ENCODE data around the gene NUP42. TPM values are rescaled to one million over a fixed set of nuclear protein-coding genes. Genes with fewer than 3 reads are reported as not detected.
"Not testable (repeated sequence)": the region's sequence is repeated elsewhere in the genome, so short reads cannot be mapped to it uniquely, and the experiment has no call there.

NUP42 gene
- total RNA-seq, 1 experiment from 2014 or later = 41.3 TPM

GRCh38 chr7:23191022-23191421, 9.2 kb downstream of the NUP42 start:
- intact Hi-C loops (cut with micrococcal nuclease) = no loop called here
- DNase-seq (ENCODE audit: unreplicated experiment) = no peak
- Mint-ChIP-seq H3K27ac (ENCODE audit: low read depth, unreplicated experiment) (no peak overlapping the region), H3K27me3 (ENCODE audit: insufficient read depth, unreplicated experiment) (no peaks in the 10 kb centered on the region), H3K4me1 (ENCODE audit: insufficient read depth, unreplicated experiment) (no peaks in the 10 kb centered on the region), H3K36me3 (ENCODE audit: insufficient read depth, unreplicated experiment) (peaks cover 88% of the 10 kb centered on the region), H3K9me3 (ENCODE audit: unreplicated experiment) (no peaks in the 10 kb centered on the region), H3K4me3 (ENCODE audit: unreplicated experiment) (no peak overlapping the region)
- no peak for TF ChIP-seq CTCF (IDR thresholded peaks at IDR 0.05; ENCODE audit: unreplicated experiment)
- POLR2A ChIA-PET = interaction anchor here (1.2 kb wide), 1 partner anchor 54 kb away, joined by 5 read pairs; no protein-coding TSS in a partner anchor
- CTCF ChIA-PET = interaction anchor here (0.9 to 4.1 kb wide), 6 partner anchors 9 to 82 kb away, joined by 3 to 19 read pairs (median 4); no protein-coding TSS in a partner anchor
- no TSS peak for BruUV-seq (replicated peaks)

GRCh38 chr7:23193650-23194227, 11.9 kb downstream of the NUP42 start:
- CTCF ChIA-PET; H3K27ac Mint-ChIP-seq (ENCODE audit: low read depth, unreplicated experiment); BruUV-seq (replicated peaks); H3K27me3 Mint-ChIP-seq (ENCODE audit: insufficient read depth, unreplicated experiment); H3K4me1 Mint-ChIP-seq (ENCODE audit: insufficient read depth, unreplicated experiment); intact Hi-C loops (cut with micrococcal nuclease); DNase-seq (ENCODE audit: unreplicated experiment); H3K9me3 Mint-ChIP-seq (ENCODE audit: unreplicated experiment); H3K4me3 Mint-ChIP-seq (ENCODE audit: unreplicated experiment): not testable (repeated sequence)
- peaks cover 75% of the 10 kb centered on the region for H3K36me3 Mint-ChIP-seq (ENCODE audit: insufficient read depth, unreplicated experiment)
- POLR2A ChIA-PET = interaction anchor here (1.1 kb wide), 1 partner anchor 9 kb away, joined by 3 read pairs; no protein-coding TSS in a partner anchor

GRCh38 chr7:23196306-23196705, 14.5 kb downstream of the NUP42 start:
- Mint-ChIP-seq H3K4me1 (ENCODE audit: insufficient read depth, unreplicated experiment) (no peaks in the 10 kb centered on the region), H3K9me3 (ENCODE audit: unreplicated experiment) (no peaks in the 10 kb centered on the region), H3K27ac (ENCODE audit: low read depth, unreplicated experiment) (no peak overlapping the region), H3K27me3 (ENCODE audit: insufficient read depth, unreplicated experiment) (no peaks in the 10 kb centered on the region), H3K36me3 (ENCODE audit: insufficient read depth, unreplicated experiment) (peaks cover 80% of the 10 kb centered on the region), H3K4me3 (ENCODE audit: unreplicated experiment) (no peak overlapping the region)
- POLR2A ChIA-PET = interaction anchor here (1.7 kb wide), 1 partner anchor 11 kb away, joined by 4 read pairs; no protein-coding TSS in a partner anchor
- no TSS peak for BruUV-seq (replicated peaks)
- DNase-seq (ENCODE audit: unreplicated experiment) = no peak
- CTCF ChIA-PET = no interaction called here
- TF ChIP-seq CTCF (IDR thresholded peaks at IDR 0.05; ENCODE audit: unreplicated experiment) = no peak
- intact Hi-C loops (cut with micrococcal nuclease) = no loop called here

GRCh38 chr7:23197745-23198144, 15.9 kb downstream of the NUP42 start:
- H3K4me1 Mint-ChIP-seq (ENCODE audit: insufficient read depth, unreplicated experiment); BruUV-seq (replicated peaks); DNase-seq (ENCODE audit: unreplicated experiment); H3K4me3 Mint-ChIP-seq (ENCODE audit: unreplicated experiment); intact Hi-C loops (cut with micrococcal nuclease); H3K27me3 Mint-ChIP-seq (ENCODE audit: insufficient read depth, unreplicated experiment); H3K9me3 Mint-ChIP-seq (ENCODE audit: unreplicated experiment); POLR2A ChIA-PET; H3K27ac Mint-ChIP-seq (ENCODE audit: low read depth, unreplicated experiment): not testable (repeated sequence)
- CTCF ChIA-PET = interaction anchor here (1.1 kb wide), 1 partner anchor 265 kb away, joined by 3 read pairs; no protein-coding TSS in a partner anchor
- H3K36me3 Mint-ChIP-seq (ENCODE audit: insufficient read depth, unreplicated experiment) = peaks cover 78% of the 10 kb centered on the region

- intact Hi-C loops (cut with micrococcal nuclease) = no loop called here
- no peaks in the 10 kb centered on the region for H3K9me3 Mint-ChIP-seq (ENCODE audit: unreplicated experiment)
- ChIA-PET CTCF (interaction anchor here (1.7 kb wide), 1 partner anchor 10 kb away, joined by 5 read pairs; no protein-coding TSS in a partner anchor), POLR2A (no interaction called here)
- no peak for DNase-seq (ENCODE audit: unreplicated experiment)
- H3K4me3 Mint-ChIP-seq (ENCODE audit: unreplicated experiment) = no peak overlapping the region
- BruUV-seq (replicated peaks) = TSS peak; percentile 22
- H3K36me3 Mint-ChIP-seq (ENCODE audit: insufficient read depth, unreplicated experiment) = peaks cover 56% of the 10 kb centered on the region
- TF ChIP-seq CTCF (IDR thresholded peaks at IDR 0.05; ENCODE audit: unreplicated experiment) = no peak
- H3K27ac Mint-ChIP-seq (ENCODE audit: low read depth, unreplicated experiment) = no peak overlapping the region
- H3K4me1 Mint-ChIP-seq (ENCODE audit: insufficient read depth, unreplicated experiment) = no peaks in the 10 kb centered on the region
- no peaks in the 10 kb centered on the region for H3K27me3 Mint-ChIP-seq (ENCODE audit: insufficient read depth, unreplicated experiment)
Observed at GRCh38 chr7:23200331-23200730, 18.5 kb downstream of the NUP42 start.

All from MCF 10A (cell line).